Esophagus muscularis mucosa (tissue), 4 donors: ENCODE results near the gene MICAL3. TPM values are rescaled to one million over a fixed set of nuclear protein-coding genes. Genes with fewer than 3 reads are reported as not detected.
A peak's percentile ranks its signal among the peaks of the same experiment; 100 is the strongest.

Source experiments
- DNase-seq: peaks from one replicate; pipeline ENCODE4 v3.0.0-alpha.2; 2017; ENCODE audit errors: extremely low spot score
- H3K27ac ChIP-seq, 4 donors: fragments of 200-600 bp; sonication (generic); replicated peaks in 1 of 4; 1 replicate in 3 of 4; 2 replicates in 1 of 4; pipeline ENCODE4 v1.5.1; 2016 to 2019; ENCODE audit warnings: mild to moderate bottlenecking in 1 of 4
- H3K27me3 ChIP-seq, 4 donors: fragments of 200-600 bp; sonication (generic); one replicate each; pipeline versions ENCODE4 v1.5.1 to v1.6.0; 2016 to 2019
- H3K36me3 ChIP-seq, 4 donors: fragments of 200-600 bp; sonication (generic); one replicate each; pipeline ENCODE4 v1.5.1; 2016 to 2019
- H3K4me1 ChIP-seq, 4 donors: fragments of 200-600 bp; sonication (generic); one replicate each; pipeline ENCODE4 v1.5.1; 2016 to 2019
- H3K4me3 ChIP-seq, 4 donors: fragments of 200-600 bp; sonication (generic); 1 replicate in 2 of 4; 2 replicates in 2 of 4; pipeline ENCODE4 v1.5.1; 2016 to 2019; ENCODE audit warnings: mild to moderate bottlenecking in 4 of 4, moderate library complexity in 1 of 4
- H3K9me3 ChIP-seq, 4 donors: fragments of 200-600 bp; sonication (generic); 1 replicate in 3 of 4; 2 replicates in 1 of 4; pipeline ENCODE4 v1.5.1; 2016 to 2019
- CTCF ChIP-seq, 3 experiments: fragments of 200-600 bp in 2 of 3; fragments of 450-650 bp in 1 of 3; sonication (generic) in 2 of 3; IDR thresholded peaks; one replicate each; pipeline ENCODE4 v1.5.1; 2017 to 2019; ENCODE audit warnings: antibody characterized with exemption in 3 of 3, mild to moderate bottlenecking in 2 of 3, moderate library complexity in 1 of 3
- EP300 ChIP-seq: sonication (generic); formaldehyde crosslinking; IDR thresholded peaks from one replicate; pipeline ENCODE4 v1.6.1; 2017; ENCODE audit warnings: antibody characterized with exemption
- POLR2A ChIP-seq: fragments of 450-650 bp; IDR thresholded peaks from one replicate; pipeline ENCODE4 v1.6.1; 2017; ENCODE audit warnings: antibody characterized with exemption, moderate library complexity, mild to moderate bottlenecking, low read depth
- POLR2AphosphoS5 ChIP-seq, 2 donors: sonication (generic); formaldehyde crosslinking; IDR thresholded peaks; one replicate each; pipeline ENCODE4 v1.6.1; 2017; ENCODE audit warnings: antibody characterized with exemption in 2 of 2
- WGBS: methylation state at CpG from one replicate; pipeline ENCODE4 v1.1.5; 2018; 5-methylcytosine and 5-hydroxymethylcytosine counted together
- intact Hi-C: fragments of 100-400 bp; cut with DNase I; formaldehyde crosslinking; loops from one replicate; pipeline ENCODE4 v1.15.1; 2023
- total RNA-seq, 4 donors: library from RNA; depleted of rRNA; stranded (reverse); fragments of >200 nt; gene quantifications; one replicate each; pipeline versions ENCODE4 v1.1.0 to v1.2.1, GENCODE V29; 2016

The MICAL3 gene
- total RNA-seq, 4 donors from 2014 or later = 35.1 to 91.8 (median 67.8) TPM

- Histone ChIP-seq H3K4me3 (no peak overlapping the region), H3K27ac (peak overlapping the region; percentile 62 to 69 (median 66))
- WGBS = 90% methylated on average over 6 of the region's 6 CpGs
These were observed 51.1 kb downstream of the MICAL3 start for GRCh38 chr22:17973217-17973616.

GRCh38 chr22:17972385-17973191, 51.8 kb downstream of the MICAL3 start:
- Histone ChIP-seq H3K9me3 (no peaks in the 10 kb centered on the region), H3K36me3 (no peaks in the 10 kb centered on the region), H3K4me3 (no peak overlapping the region), H3K27ac (peak overlapping the region; percentile 62 to 69 (median 66)), H3K4me1 (peaks cover 45 to 80% (median 73%) of the 10 kb centered on the region in 4 donors), H3K27me3 (no peaks in the 10 kb centered on the region)
- no peak for DNase-seq
- intact Hi-C loops = no loop called here
- WGBS = 67% methylated on average over 16 of the region's 16 CpGs
- TF ChIP-seq POLR2AphosphoS5 (IDR thresholded peaks at IDR 0.05) (peak in 1 of 2 donors; percentile 36), POLR2A (no peak), CTCF (IDR thresholded peaks at IDR 0.05) (no peak), EP300 (no peak)

More at GRCh38 chr22:17973217-17973616, 51.1 kb downstream of the MICAL3 start:
- no peak for DNase-seq
- Histone ChIP-seq H3K9me3 (no peaks in the 10 kb centered on the region), H3K36me3 (no peaks in the 10 kb centered on the region), H3K27me3 (no peaks in the 10 kb centered on the region), H3K4me1 (peaks cover 45 to 77% (median 73%) of the 10 kb centered on the region in 4 donors)
- intact Hi-C loops = no loop called here
- no peak for TF ChIP-seq POLR2AphosphoS5 (IDR thresholded peaks at IDR 0.05)
- no peak for TF ChIP-seq EP300
- TF ChIP-seq POLR2A = no peak
- TF ChIP-seq CTCF (IDR thresholded peaks at IDR 0.05) = no peak

- no peak for DNase-seq
- H3K36me3 ChIP-seq = no peaks in the 10 kb centered on the region
- H3K27ac ChIP-seq = peak overlapping the region in 3 of 4 donors; percentile 62 to 67 (median 65)
- no peak overlapping the region for H3K4me3 ChIP-seq
- intact Hi-C loops = no loop called here
- no peaks in the 10 kb centered on the region for H3K27me3 ChIP-seq
- H3K4me1 ChIP-seq = peaks cover 46 to 84% (median 73%) of the 10 kb centered on the region in 4 donors
- no peaks in the 10 kb centered on the region for H3K9me3 ChIP-seq
- WGBS = 74% methylated on average over 9 of the region's 9 CpGs
- TF ChIP-seq CTCF (IDR thresholded peaks at IDR 0.05) (no peak), POLR2A (no peak), POLR2AphosphoS5 (IDR thresholded peaks at IDR 0.05) (no peak), EP300 (no peak)
These were observed 52.6 kb downstream of the MICAL3 start for GRCh38 chr22:17971711-17972110.

GRCh38 chr22:17970201-17970708, 54.1 kb downstream of the MICAL3 start:
- H3K27ac ChIP-seq = peak overlapping the region; percentile 54 to 65 (median 58)
- no peak overlapping the region for H3K4me3 ChIP-seq
- no peaks in the 10 kb centered on the region for H3K9me3 ChIP-seq
- 91% methylated on average over 6 of the region's 10 CpGs for WGBS
- TF ChIP-seq EP300 = no peak
- no peak for TF ChIP-seq POLR2AphosphoS5 (IDR thresholded peaks at IDR 0.05)
- TF ChIP-seq POLR2A = no peak
- no peak for TF ChIP-seq CTCF (IDR thresholded peaks at IDR 0.05)
- DNase-seq = no peak
- intact Hi-C loops = no loop called here
- no peaks in the 10 kb centered on the region for H3K27me3 ChIP-seq
- H3K4me1 ChIP-seq = peaks cover 53 to 87% (median 76%) of the 10 kb centered on the region in 4 donors
- H3K36me3 ChIP-seq = no peaks in the 10 kb centered on the region
